Choroid plexus epithelial cell (primary cell): Measurements from ENCODE around the gene PBRM1.

Experiments used
- DNase-seq: peaks from one replicate; pipeline ENCODE4 v3.0.0-alpha.2; 2010; ENCODE audit warnings: low read depth
- H3K4me3 ChIP-seq: 2 replicates; pipeline ENCODE4 v1.5.1; 2011; ENCODE audit warnings: low read depth, mild to moderate bottlenecking, control low read depth, low read length, moderate library complexity
- TF ChIP-seq, protein P1 (sequence below): conservative IDR thresholded peaks from 2 replicates; pipeline ENCODE4 v1.5.1; 2011; ENCODE audit warnings: low read depth, mild to moderate bottlenecking, control low read depth, inconsistent platforms, low read length, moderate library complexity

PBRM1 gene

DNA sequence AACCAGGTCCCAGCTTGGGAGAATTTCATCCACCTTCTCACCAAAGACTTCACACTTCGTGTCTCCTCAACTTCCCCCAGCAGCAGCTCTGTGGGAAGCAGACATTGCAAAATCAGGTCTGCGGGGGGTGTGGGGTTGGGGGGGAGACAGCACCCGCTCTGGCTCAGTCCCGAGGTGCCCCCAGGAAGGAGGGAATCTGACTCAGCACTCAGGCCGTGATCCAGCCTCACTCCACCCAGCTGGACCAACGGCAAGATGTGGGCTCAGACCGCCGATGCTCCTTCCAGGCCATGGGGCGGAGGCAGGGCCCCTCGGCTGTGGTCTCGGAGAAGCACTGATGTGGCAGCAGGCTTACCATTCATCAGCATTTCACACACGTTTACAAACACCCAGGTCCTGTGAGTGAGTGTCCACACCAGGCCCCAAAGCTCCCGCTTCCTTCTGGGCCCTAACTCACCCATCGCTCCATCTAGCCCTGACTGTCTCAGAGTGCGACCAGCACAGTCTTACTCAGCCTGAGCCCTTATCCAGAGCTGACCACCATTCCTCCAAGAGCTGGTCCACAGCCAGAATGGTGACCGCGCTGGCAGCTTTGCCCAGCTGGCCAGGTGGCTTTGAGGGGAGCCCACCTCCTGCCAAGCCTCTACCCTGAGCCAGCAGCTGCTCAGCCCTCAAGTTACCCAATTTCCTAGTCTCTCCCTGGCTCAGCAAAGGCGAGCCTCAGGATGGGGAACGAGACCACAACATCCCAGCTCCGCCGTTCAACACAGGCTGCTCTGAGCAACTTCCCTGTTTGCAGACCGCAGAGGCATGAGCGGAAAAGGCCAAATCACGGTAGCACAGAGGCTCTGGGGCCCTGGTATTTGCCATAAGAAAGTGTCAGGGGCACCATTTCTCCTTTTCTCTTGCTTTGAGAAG is 187.3 kb downstream of the PBRM1 start:
- peak; percentile 87 for DNase-seq
- no peak overlapping the region for H3K4me3 ChIP-seq
- TF ChIP-seq, protein P1, sequence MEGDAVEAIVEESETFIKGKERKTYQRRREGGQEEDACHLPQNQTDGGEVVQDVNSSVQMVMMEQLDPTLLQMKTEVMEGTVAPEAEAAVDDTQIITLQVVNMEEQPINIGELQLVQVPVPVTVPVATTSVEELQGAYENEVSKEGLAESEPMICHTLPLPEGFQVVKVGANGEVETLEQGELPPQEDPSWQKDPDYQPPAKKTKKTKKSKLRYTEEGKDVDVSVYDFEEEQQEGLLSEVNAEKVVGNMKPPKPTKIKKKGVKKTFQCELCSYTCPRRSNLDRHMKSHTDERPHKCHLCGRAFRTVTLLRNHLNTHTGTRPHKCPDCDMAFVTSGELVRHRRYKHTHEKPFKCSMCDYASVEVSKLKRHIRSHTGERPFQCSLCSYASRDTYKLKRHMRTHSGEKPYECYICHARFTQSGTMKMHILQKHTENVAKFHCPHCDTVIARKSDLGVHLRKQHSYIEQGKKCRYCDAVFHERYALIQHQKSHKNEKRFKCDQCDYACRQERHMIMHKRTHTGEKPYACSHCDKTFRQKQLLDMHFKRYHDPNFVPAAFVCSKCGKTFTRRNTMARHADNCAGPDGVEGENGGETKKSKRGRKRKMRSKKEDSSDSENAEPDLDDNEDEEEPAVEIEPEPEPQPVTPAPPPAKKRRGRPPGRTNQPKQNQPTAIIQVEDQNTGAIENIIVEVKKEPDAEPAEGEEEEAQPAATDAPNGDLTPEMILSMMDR, result no peak

DNA sequence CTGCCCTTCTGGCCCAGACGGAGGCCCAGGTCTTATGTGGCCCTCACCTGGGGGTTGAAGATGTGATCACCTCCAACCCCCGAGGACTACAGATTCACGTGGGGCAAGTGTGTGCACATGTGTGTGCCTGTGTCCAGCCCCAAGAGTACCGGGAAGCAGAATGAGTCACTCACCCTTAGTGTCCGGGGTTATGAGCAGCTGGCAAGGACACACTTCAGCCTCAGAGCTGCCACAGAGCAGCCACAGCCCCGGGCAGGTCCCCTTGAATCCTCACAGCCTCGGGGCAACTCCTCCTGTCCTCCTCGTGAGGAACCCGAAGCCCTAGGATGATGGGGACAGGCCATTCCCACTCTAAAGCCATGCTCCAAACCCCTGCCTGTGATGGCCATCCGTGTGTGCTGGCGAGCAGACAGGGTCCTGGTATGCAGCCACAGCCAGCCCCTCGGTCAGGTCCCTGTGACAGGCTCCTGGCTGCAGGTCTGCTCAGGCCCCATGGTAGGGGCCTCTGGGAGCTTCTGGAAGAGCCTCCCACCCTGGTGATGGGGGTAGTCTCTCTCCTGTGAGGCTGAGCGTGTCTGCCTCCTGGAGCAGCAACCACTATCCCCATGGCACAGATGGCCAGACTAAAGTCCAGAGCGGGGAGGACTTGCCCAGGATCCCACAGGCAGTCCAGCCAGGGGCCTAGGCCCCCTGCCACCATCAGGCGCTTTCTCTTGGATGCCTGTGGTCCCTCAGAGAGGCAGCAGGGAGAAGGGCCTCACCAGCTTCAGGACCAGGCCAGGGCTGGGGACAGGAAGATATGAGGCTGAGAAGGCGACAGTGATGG is 189.7 kb downstream of the PBRM1 start:
- TF ChIP-seq, protein P1, result no peak
- no peak overlapping the region for H3K4me3 ChIP-seq
- DNase-seq, result peak; percentile 58
